HAP-1 (cell line): ENCODE data around the gene FAM118B.

Experiments
- DNase-seq, 2 experiments: peaks; one replicate each; pipeline ENCODE4 v3.0.0-alpha.2; 2016 to 2020; ENCODE audit warnings: low spot score in 2 of 2
- H3K27me3 ChIP-seq: fragments of 250-450 bp; sonication (Bioruptor Pico); 2 replicates; pipeline ENCODE4 v1.5.1; 2020; ENCODE audit warnings: low read depth, mild to moderate bottlenecking, moderate library complexity
- H3K36me3 ChIP-seq: fragments of 250-450 bp; sonication (Bioruptor Pico); replicated peaks from 2 replicates; pipeline ENCODE4 v1.5.1; 2020; ENCODE audit warnings: mild to moderate bottlenecking
- H3K4me1 ChIP-seq: fragments of 250-450 bp; sonication (Bioruptor Pico); 2 replicates; pipeline ENCODE4 v1.5.1; 2020; ENCODE audit warnings: mild to moderate bottlenecking
- H3K4me3 ChIP-seq: fragments of 250-450 bp; sonication (Bioruptor Pico); 2 replicates; pipeline ENCODE4 v1.5.1; 2020; ENCODE audit warnings: mild to moderate bottlenecking, moderate library complexity
- H3K9me3 ChIP-seq: fragments of 250-450 bp; sonication (Bioruptor Pico); 2 replicates; pipeline ENCODE4 v1.5.1; 2020; ENCODE audit warnings: mild to moderate bottlenecking, moderate library complexity
- in situ Hi-C: fragments of 300-500 bp; cut with MboI; formaldehyde crosslinking; loops from 3 replicates; pipeline ENCODE4 v1.14.3; 2020; ENCODE audit warnings: low sequenced_read_pairs, inconsistent platforms, mixed read lengths

The FAM118B gene

DNA sequence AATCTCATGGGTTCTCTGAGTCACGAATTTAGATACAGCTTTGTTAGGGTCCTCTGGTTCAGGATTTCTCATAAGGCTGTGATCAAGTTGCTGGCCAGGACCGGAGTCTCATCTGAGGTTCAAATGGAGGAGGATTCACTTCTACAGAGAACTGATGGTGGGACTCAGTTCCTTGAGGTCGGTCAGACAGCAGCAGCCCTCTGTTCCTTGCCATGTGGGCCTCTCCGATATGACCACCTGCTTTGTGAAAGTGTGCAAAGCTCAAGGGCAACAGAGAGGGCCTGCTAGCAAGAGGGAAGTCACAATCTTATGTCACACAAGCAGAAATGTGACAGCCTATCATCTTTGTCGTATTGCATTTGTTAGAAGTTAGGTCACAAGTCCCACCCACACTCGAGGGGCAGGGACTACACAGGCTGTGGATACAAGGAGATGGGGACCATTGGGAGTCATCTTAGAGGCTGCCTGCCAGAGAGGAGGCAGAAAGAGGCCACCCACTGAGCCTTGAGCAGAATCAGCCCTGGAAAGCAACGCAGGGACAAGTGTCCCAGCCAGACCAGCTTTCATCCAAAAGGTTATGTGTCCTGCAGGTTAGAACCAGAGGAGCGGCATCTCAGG is 34.6 kb upstream of the FAM118B start:
- H3K27me3 ChIP-seq = no peaks in the 10 kb centered on the region
- in situ Hi-C loops = no loop called here

DNA sequence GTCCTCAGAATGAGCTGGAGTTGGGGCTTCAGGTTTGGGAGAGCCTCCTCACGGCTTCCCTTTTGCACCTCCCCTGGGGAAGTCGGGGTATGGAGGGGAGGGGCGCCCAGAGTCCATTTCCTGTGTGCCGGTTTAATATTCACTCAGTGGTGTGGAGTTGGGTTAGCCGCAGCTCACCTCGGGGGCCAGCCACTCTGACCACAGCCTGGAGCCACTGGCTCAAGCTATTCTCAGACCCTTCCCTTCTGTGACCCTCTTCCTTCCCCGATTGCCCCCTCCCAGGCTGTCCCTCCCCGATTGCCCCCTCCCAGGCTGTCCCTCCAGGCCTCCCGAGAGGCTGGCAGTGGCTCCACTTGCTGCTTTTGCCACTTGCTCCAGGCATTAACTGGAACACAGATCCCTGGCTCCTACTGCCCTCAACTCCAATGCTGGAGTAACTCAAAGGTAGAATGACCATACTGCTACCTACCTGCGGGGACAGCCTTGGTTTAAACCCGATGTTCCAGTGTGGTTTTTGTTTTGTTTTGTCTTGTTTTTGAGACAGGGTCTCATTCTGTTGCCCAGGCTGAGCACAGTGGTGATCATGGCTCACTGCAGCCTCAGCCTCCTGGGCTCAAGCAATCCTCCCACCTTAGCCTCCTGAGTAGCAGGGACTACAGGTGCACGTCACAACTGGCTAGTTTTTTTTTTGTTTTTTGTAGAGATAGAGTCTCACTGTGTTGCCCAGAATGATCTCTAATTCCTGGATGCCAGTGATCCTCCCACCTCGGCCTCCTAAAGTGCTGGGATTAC is 29.4 kb upstream of the FAM118B start:
- in situ Hi-C loops = no loop called here
- no peaks in the 10 kb centered on the region for H3K36me3 ChIP-seq

More for the DNA sequence above, 34.6 kb upstream of the FAM118B start:
- Histone ChIP-seq H3K4me3 (no peak overlapping the region), H3K36me3 (no peaks in the 10 kb centered on the region), H3K4me1 (no peaks in the 10 kb centered on the region), H3K9me3 (no peaks in the 10 kb centered on the region)
- DNase-seq = no peak

DNA sequence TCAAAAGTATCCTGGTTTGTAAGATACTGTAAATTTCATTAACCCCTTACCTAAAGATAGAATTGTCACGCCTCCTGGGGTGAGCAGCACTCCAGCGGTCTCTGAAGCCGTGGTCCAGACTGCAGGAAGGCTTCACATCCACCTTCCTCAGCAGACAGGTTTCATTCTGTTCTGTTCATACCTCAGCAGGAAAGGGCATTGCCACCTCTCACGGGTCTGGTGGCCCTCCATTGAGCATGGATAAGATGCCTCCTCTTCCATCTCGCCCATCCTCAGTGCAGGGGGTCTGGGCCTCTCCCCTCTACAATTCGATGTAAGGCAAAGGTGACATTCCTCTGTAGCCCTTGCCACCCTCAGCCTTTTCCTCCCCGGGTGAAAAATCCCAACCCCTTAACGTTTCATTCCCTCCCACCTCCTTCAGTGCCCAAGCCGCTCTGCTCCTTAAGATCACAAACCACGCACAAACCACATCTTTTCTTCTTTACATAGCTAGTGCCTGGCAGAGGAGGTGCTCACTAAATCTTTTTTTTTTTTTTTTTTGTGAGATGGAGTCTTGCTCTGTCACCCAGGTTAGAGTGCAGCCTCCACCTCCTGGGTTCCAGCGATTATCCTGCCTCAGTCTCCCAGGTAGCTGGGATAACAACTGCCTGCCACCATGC is 28.7 kb upstream of the FAM118B start:
- Histone ChIP-seq H3K27me3 (no peaks in the 10 kb centered on the region), H3K36me3 (no peaks in the 10 kb centered on the region), H3K9me3 (no peaks in the 10 kb centered on the region), H3K4me1 (no peaks in the 10 kb centered on the region), H3K4me3 (no peak overlapping the region)
- DNase-seq = no peak
- in situ Hi-C loops = no loop called here

More for the DNA sequence above, 29.4 kb upstream of the FAM118B start:
- no peaks in the 10 kb centered on the region for H3K27me3 ChIP-seq
- no peak for DNase-seq
- H3K9me3 ChIP-seq = no peaks in the 10 kb centered on the region
- no peak overlapping the region for H3K4me3 ChIP-seq
- no peaks in the 10 kb centered on the region for H3K4me1 ChIP-seq

DNA sequence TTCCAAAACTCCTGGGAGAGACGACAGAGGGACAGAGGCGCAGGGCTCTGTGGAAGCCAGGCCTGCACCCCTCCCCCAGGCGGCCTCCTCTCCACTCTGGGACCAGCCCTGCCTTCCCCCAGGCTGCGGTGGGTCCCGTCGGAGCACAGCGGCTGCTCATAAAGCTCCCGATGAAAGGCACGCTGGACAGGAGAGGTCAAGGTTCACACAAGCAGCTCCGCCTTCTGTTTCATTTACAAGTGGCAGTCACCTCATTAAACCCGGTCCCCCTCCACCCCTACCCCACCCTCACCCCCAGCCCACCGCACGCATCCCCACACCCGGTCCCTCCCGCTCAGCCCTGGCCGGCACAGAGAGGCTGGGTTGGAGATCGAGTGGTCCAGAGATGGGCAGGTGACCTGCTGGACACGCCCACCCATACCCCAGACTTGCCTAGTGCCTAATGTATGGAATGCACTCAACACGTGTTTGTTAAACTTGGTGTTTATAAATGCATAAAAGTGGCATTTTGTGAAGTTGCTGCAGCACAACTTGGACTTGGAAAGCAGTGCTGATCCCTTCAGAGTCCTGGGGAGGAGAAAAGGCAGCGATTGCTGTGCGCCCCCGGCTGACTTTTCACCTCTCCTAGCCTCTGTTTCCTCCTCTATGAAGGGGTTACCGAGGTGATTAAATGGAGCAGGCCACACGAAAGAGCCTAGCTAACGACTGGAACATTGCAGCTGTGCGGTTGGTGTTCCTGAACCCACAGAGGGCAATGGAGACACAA is 26.1 kb upstream of the FAM118B start:
- DNase-seq = no peak
- Histone ChIP-seq H3K27me3 (no peaks in the 10 kb centered on the region), H3K36me3 (no peaks in the 10 kb centered on the region), H3K4me3 (no peak overlapping the region), H3K4me1 (no peaks in the 10 kb centered on the region), H3K9me3 (no peaks in the 10 kb centered on the region)
- in situ Hi-C loops = loop anchor here (5.0 kb wide), 1 partner anchor 258 kb away; no protein-coding TSS in a partner anchor

DNA sequence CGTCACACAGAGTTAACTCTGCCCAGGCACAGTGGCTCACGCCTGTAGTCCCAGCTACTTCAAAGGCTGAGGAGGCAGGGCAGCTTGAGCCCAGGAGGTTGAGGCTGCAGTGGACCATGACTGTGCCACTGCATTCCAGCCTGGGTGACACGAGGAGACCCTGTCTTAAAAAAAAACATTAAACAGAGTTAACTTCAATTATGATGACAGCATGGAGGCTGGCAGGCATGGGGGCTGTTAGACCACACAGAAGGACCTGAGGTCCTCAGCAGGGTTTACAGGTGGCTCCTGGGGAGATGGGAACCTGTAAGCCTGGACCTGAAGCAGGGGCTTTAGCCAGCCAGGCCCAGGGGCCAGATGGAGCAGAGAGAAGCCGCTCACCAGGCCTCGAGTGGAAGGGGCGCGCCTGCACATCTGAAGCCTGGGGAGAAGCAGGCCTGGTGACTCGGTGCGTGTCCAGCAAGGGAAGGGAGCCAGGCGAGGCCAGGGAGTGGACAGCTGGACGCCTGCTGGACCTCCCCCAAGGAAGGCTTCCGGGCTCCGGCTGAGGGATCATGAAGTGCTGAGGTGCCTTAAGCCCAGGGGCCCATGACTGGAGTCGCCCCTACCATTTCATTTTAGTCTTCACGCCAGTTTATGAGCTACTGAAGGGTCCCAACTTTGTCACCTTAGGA is 25.4 kb upstream of the FAM118B start:
- H3K36me3 ChIP-seq = no peaks in the 10 kb centered on the region; the same call in 1 of the 2 replicates
- no peak for DNase-seq
- in situ Hi-C loops = loop anchor here (5.0 kb wide), 1 partner anchor 259 kb away; no protein-coding TSS in a partner anchor
- H3K4me3 ChIP-seq = no peak overlapping the region
- H3K4me1 ChIP-seq = no peaks in the 10 kb centered on the region
- H3K27me3 ChIP-seq = no peaks in the 10 kb centered on the region
- H3K9me3 ChIP-seq = no peaks in the 10 kb centered on the region

DNA sequence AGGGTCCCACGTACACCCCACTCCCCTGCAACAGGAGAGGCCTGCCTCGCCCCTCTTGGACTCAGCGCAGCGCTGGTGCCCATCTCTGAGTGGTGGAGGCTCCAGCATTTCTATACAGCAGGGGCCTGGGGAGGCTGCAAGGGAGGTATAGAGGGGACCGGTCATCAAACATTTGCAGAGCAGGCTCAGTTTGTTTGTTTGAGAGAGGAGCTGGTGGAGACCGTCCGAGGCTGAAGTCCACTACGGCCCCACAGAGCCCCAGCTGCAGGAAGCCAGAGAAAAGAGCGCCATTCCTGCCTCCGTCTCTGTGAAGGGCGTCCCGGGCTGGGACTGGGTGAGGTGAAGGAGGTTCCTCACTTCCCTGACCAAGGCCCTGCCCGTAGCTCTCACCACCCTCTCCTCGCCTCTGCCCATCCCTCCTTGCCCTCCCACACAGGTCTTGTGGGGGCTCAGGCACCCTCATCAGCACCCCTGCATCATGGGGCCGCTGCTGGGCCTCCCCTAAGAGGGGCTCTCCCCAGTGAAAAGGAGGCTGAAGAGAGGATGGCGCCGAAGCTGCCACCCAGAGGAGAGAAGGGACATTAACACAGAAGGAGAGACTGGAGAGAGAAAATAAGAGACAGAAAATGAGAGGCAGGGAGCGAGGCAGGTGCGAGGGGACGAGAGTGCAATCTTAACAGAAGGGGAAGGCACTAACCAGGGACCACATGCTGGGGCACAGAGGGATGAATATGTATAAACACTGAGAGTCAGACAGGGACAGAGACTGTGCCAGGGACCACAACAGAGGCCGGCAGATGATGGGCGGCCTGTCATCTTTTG is 24.7 kb upstream of the FAM118B start:
- no peak for DNase-seq

DNA sequence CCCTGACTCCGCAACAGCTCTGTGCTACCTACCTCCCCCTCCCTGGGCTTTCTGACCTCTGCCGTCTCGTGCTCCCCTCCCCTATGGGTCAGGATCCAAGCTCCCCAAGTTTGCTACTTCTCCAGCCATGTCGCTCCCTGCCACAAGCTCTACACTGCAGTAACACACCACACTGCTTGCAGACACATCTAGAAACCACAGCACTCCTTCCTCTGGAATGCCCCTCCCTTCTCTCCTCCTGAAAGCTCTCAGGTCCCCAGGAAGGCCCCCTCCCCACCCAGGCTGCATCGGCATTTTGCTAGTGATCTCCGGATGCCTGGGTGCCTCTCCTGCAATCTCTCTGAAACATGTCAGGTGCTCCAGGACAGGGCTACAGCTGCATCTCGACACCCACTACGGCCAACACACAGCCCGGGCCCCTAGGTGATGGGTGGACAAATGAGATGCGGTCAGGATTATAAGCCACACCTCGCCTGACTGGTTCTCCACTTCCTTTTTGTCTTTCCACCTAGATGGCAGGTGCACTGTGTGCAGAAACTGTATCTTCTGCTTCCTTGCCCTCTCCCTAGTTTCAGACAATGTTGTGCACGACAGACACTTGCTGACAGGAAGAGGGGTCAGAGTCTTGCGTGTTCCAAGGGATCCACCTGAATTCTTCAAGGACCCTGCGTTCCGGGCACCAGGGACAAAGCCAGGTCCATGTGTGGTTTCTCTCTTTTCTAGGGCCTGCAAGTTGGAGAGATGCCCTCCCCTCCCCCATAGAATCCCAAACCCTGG is 23.1 kb upstream of the FAM118B start:
- Histone ChIP-seq H3K4me3 (no peak overlapping the region), H3K4me1 (no peaks in the 10 kb centered on the region), H3K9me3 (no peaks in the 10 kb centered on the region), H3K36me3 (peaks cover 3% of the 10 kb centered on the region), H3K27me3 (no peaks in the 10 kb centered on the region)
- DNase-seq = no peak
- in situ Hi-C loops = loop anchor here (5.0 kb wide), 1 partner anchor 261 kb away; no protein-coding TSS in a partner anchor

More for the DNA sequence above, 24.7 kb upstream of the FAM118B start:
- Histone ChIP-seq H3K36me3 (no peaks in the 10 kb centered on the region; the same call in 1 of the 2 replicates), H3K4me3 (no peak overlapping the region), H3K27me3 (no peaks in the 10 kb centered on the region), H3K9me3 (no peaks in the 10 kb centered on the region), H3K4me1 (no peaks in the 10 kb centered on the region)
- in situ Hi-C loops = loop anchor here (5.0 kb wide), 1 partner anchor 260 kb away; no protein-coding TSS in a partner anchor

DNA sequence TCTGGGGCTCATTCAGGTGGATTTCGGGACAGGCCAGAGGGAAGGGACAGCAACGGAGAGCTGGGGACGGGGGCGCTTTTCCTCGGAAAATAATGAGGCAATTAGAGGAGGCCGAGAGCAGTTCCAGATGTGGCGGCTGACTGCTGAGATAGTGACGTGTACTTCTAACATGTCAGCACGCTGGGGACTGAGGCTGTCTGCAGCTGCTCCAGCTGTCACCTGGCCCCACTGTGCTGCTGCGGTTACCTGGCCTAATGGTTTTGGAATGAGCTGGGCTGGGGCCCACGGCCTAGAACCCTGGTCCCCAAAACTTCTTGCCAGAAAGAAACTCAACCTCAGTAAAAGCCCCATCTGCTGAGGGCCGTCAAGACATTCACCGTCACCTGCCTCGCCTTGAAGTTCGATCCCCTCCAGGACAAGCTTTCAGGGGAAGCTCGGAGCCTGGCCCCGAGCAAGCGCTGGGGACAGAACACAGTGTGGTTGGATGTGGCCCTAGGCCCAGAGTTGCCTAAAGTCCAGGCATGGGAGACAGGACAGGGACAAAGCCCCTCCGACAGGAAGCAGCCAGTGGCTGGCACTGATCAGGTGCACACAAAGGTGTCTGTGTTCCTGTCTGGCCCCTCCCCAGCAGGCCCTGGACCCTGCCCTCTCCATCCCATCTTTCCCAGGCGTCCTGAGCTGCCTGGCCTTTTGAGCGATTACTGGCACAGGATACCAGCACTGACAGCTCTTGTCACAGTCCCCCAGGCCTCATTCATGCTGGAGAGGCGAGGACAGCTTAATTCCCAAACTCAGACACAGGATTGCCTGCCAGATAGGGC is 22.3 kb upstream of the FAM118B start:
- peaks cover 8% of the 10 kb centered on the region for H3K36me3 ChIP-seq
- no peaks in the 10 kb centered on the region for H3K27me3 ChIP-seq
- no peaks in the 10 kb centered on the region for H3K4me1 ChIP-seq
- in situ Hi-C loops = loop anchor here (5.0 kb wide), 1 partner anchor 262 kb away; no protein-coding TSS in a partner anchor
- no peak overlapping the region for H3K4me3 ChIP-seq
- DNase-seq = no peak
- H3K9me3 ChIP-seq = no peaks in the 10 kb centered on the region

DNA sequence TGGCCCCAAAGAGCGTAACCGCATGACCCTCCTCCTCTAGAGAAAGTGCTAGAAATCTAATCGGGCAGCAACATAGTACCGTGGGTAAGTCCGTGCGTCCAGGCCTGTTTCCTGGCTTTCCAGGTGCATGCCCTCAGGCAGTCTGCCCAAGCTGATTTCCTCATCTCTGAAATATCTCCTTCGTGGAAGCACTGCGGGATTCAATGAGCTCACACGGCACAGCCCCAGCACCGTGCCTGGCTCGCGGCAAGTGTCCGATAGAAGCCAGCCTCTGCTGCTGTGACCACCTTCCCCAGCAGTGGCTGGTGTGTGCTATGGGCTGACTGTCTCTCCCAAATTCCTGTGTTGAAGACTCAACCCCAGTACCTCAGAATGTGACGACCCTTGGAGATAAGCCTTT is 20.8 kb upstream of the FAM118B start:
- H3K4me1 ChIP-seq = no peaks in the 10 kb centered on the region

DNA sequence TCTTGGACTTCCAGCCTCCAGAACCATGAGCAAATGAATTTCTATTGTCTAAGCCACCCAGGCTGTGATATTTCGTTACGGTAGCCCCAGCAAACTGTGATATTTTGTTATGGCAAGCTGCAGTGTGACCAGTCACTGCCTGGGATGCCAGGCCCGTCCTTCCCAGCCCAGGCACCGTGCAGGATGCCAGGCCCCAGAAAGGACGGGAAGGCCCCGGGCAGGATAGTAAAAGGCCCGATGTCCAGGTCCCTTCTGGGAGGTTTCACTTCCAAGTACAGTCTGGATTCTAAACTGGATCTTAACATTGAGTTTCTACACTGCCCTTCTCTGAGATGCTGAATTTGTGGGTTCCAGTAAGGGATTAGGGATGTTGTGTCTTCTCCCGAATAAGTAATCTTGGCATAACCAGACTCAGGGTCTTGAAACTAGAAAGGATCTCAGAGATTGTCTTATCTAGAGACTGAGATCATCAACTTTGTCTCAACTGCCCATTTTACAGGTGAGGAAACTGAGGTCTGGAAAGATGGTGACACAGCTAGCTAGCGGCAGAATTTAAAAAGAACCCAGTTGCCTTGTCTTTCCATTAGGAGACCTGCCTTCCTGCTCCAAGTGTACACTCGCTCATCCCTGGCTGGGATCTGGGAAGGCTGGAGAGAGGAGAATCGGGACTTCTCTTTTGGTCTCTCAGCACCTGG is 20.1 kb upstream of the FAM118B start:
- Histone ChIP-seq H3K27me3 (no peaks in the 10 kb centered on the region), H3K36me3 (peaks cover 11% of the 10 kb centered on the region), H3K4me3 (no peak overlapping the region), H3K4me1 (no peaks in the 10 kb centered on the region), H3K9me3 (no peaks in the 10 kb centered on the region)
- DNase-seq = no peak
- in situ Hi-C loops = no loop called here

More for the DNA sequence above, 20.8 kb upstream of the FAM118B start:
- no peak for DNase-seq
- H3K27me3 ChIP-seq = no peaks in the 10 kb centered on the region
- H3K36me3 ChIP-seq = peaks cover 9% of the 10 kb centered on the region
- H3K9me3 ChIP-seq = no peaks in the 10 kb centered on the region
- no peak overlapping the region for H3K4me3 ChIP-seq
- in situ Hi-C loops = no loop called here

DNA sequence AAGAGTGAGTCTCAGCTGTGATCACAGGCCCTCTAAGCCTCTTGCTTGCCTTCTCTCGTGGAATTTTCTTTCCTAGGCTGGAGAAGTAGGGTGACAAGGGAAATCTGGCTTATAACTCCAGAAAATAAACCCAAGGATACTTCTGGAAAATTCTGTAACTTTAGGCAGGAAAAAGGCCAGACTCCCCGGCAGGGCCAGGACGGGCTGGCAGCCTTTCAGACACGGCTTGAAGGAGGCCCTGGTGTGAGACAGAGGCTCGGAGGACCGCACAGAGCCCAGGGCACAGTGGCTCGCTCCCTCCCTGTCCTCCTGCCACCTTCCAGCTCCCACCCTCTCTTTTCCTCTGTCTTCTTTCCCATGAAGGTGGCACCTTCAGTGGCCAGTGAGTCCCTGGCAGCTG is 19.2 kb upstream of the FAM118B start:
- in situ Hi-C loops = no loop called here
- H3K36me3 ChIP-seq = peaks cover 16% of the 10 kb centered on the region
- no peak for DNase-seq
- H3K4me1 ChIP-seq = no peaks in the 10 kb centered on the region
- no peaks in the 10 kb centered on the region for H3K9me3 ChIP-seq
- H3K4me3 ChIP-seq = no peak overlapping the region
- no peaks in the 10 kb centered on the region for H3K27me3 ChIP-seq
